Astrocyte (in vitro differentiated cells and primary cell): ENCODE results near the gene RUFY3.

Source experiments
- CTCF ChIP-seq: IDR thresholded peaks from 2 replicates; pipeline ENCODE4 v1.5.1; 2011; ENCODE audit warnings: low read depth, mild to moderate bottlenecking, inconsistent platforms, low read length, moderate library complexity; ENCODE audit not compliant: insufficient read depth
- EZH2 ChIP-seq: IDR thresholded peaks from 2 replicates; pipeline ENCODE4 v1.6.1; 2012; ENCODE audit warnings: mild to moderate bottlenecking, low read length, inconsistent platforms; ENCODE audit not compliant: insufficient read depth

GRCh38 chr4:70815370-70815769, 93.6 kb downstream of the RUFY3 start:
- TF ChIP-seq CTCF (no peak), EZH2 (no peak)
